Chondrocyte (in vitro differentiated cells): ENCODE data around the gene RAB44. TPM values are rescaled to one million over a fixed set of nuclear protein-coding genes. Genes with fewer than 3 reads are reported as not detected.

Experiments used
- DNase-seq: peaks from one replicate; pipeline ENCODE4 v3.0.0; 2021; ENCODE audit warnings: mixed read lengths, low spot score
- H3K27ac Mint-ChIP-seq: one replicate; pipeline ENCODE4 v1.8.0; 2021; ENCODE audit warnings: mild to moderate bottlenecking, moderate library complexity, mixed read lengths; ENCODE audit not compliant: unreplicated experiment
- H3K27me3 Mint-ChIP-seq: 2 replicates; pipeline ENCODE4 v1.8.0; 2021; ENCODE audit warnings: low read depth, mixed read lengths
- H3K36me3 Mint-ChIP-seq: 2 replicates; pipeline ENCODE4 v1.8.0; 2021; ENCODE audit warnings: low read depth, mixed read lengths
- H3K4me1 Mint-ChIP-seq: 2 replicates; pipeline ENCODE4 v1.8.0; 2021; ENCODE audit warnings: low read depth, mild to moderate bottlenecking, mixed read lengths
- H3K4me3 Mint-ChIP-seq: one replicate; pipeline ENCODE4 v1.8.0; 2021; ENCODE audit warnings: mild to moderate bottlenecking, moderate library complexity, mixed read lengths; ENCODE audit not compliant: unreplicated experiment
- H3K9me3 Mint-ChIP-seq: 2 replicates; pipeline ENCODE4 v1.8.0; 2021; ENCODE audit warnings: low read depth, mixed read lengths
- total RNA-seq: library from RNA; stranded (reverse); gene quantifications from 3 replicates; pipeline ENCODE4 v1.2.1, GENCODE V29; 2021
- TF ChIP-seq, protein P1 (sequence below): fragments of 200-600 bp; sonication (generic); IDR thresholded peaks from 2 replicates; pipeline ENCODE4 v1.5.0; 2021; ENCODE audit warnings: antibody characterized with exemption, mild to moderate bottlenecking, moderate library complexity

RAB44 gene
- total RNA-seq, 1 donor from 2014 or later = not detected

- DNase-seq = no peak
- Mint-ChIP-seq H3K4me3 (no peak overlapping the region), H3K27me3 (no peaks in the 10 kb centered on the region), H3K9me3 (no peaks in the 10 kb centered on the region), H3K36me3 (peaks cover 32% of the 10 kb centered on the region), H3K27ac (peak overlapping the region; percentile 49), H3K4me1 (peaks cover 22% of the 10 kb centered on the region)
- TF ChIP-seq, protein P1, sequence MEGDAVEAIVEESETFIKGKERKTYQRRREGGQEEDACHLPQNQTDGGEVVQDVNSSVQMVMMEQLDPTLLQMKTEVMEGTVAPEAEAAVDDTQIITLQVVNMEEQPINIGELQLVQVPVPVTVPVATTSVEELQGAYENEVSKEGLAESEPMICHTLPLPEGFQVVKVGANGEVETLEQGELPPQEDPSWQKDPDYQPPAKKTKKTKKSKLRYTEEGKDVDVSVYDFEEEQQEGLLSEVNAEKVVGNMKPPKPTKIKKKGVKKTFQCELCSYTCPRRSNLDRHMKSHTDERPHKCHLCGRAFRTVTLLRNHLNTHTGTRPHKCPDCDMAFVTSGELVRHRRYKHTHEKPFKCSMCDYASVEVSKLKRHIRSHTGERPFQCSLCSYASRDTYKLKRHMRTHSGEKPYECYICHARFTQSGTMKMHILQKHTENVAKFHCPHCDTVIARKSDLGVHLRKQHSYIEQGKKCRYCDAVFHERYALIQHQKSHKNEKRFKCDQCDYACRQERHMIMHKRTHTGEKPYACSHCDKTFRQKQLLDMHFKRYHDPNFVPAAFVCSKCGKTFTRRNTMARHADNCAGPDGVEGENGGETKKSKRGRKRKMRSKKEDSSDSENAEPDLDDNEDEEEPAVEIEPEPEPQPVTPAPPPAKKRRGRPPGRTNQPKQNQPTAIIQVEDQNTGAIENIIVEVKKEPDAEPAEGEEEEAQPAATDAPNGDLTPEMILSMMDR = no peak
Observed at GRCh38 chr6:36686668-36687513, 10.7 kb upstream of the RAB44 start.

DNA sequence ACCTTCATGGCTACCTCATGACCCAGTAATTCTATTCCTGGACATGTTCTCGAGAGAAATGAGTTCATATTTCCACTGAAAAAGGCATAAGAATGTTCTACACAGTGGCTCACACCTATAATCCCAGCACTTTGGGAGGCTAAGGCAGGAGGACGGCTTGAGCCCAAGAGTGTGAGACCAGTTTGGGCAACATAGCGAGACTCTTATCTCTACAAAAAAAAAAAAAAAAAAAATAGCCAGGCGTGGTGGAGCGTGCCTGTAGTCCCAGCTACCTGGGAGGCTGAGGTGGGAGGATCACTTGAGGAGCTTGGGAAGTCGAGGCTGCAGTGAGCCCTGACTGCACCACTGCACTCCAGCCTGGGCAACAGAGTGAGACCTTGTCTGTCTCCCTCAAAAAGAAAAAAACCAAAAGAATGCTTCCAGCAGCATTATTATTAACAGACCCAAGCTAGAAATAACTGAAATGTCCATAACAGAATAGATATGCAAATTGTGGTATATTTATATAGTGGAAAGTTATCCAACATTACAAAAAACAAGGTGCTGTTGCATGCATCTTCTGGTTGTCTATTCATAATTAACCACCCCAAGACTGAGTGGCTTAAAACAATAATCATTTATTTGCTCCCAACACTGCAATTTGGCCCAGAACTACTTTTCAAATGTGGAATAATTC lies 9.4 kb upstream of the RAB44 start:
- peaks cover 13% of the 10 kb centered on the region for H3K4me1 Mint-ChIP-seq
- peak overlapping the region; percentile 9 for H3K27ac Mint-ChIP-seq
- H3K9me3 Mint-ChIP-seq = no peaks in the 10 kb centered on the region
- H3K4me3 Mint-ChIP-seq = no peak overlapping the region
- H3K27me3 Mint-ChIP-seq = no peaks in the 10 kb centered on the region
- peaks cover 29% of the 10 kb centered on the region for H3K36me3 Mint-ChIP-seq
- no peak for DNase-seq
- TF ChIP-seq, protein P1 = no peak

DNA sequence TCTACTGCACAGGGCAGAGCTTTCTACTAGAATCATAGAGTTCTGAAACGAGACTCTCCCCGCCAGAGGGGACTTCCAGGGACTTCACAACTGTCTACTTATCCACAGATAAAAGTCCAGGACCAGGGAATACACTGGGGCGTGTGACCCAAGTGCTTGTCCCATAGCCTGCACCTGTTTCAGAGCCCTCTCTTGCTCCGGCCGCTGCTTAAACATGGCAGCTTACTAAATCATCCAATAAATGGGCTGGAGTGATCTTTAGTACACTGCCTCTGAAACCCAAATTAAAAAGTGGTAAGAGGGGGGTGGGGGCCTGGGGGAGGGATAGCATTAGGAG lies 8.9 kb upstream of the RAB44 start:
- Mint-ChIP-seq H3K4me3 (no peak overlapping the region), H3K36me3 (peaks cover 26% of the 10 kb centered on the region), H3K27me3 (no peaks in the 10 kb centered on the region), H3K9me3 (no peaks in the 10 kb centered on the region), H3K4me1 (peaks cover 8% of the 10 kb centered on the region), H3K27ac (peak overlapping the region; percentile 9)
- TF ChIP-seq, protein P1 = no peak
- DNase-seq = no peak

GRCh38 chr6:36691011-36691410 lies 6.6 kb upstream of the RAB44 start:
- H3K4me3 Mint-ChIP-seq = no peak overlapping the region
- DNase-seq = no peak
- no peaks in the 10 kb centered on the region for H3K4me1 Mint-ChIP-seq
- TF ChIP-seq, protein P1 = no peak
- no peak overlapping the region for H3K27ac Mint-ChIP-seq
- H3K27me3 Mint-ChIP-seq = no peaks in the 10 kb centered on the region
- H3K36me3 Mint-ChIP-seq = peaks cover 8% of the 10 kb centered on the region
- H3K9me3 Mint-ChIP-seq = no peaks in the 10 kb centered on the region

DNA sequence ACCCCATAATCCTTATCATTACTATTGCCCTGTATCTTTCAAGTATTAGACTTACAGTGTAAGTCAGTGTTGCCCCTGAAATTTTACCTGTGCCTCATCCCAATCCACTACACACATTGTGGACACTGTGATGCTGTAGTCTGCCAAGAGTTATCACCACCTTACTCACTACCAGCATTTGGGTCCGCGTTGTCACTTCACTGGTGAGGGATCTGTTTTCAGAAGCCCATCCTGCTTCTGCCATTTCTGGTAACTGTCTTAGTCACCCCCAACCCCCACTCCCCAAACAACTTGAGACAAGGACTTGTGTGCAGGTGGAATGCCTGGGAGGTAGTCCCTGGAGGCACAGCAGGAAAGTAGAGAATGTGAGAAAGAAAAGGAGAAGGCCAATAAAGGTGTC lies 6.0 kb upstream of the RAB44 start:
- H3K4me3 Mint-ChIP-seq = no peak overlapping the region

More for the DNA sequence above, 6.0 kb upstream of the RAB44 start:
- no peak overlapping the region for H3K27ac Mint-ChIP-seq
- no peaks in the 10 kb centered on the region for H3K27me3 Mint-ChIP-seq
- DNase-seq = no peak
- H3K36me3 Mint-ChIP-seq = peaks cover 5% of the 10 kb centered on the region
- no peaks in the 10 kb centered on the region for H3K4me1 Mint-ChIP-seq
- no peaks in the 10 kb centered on the region for H3K9me3 Mint-ChIP-seq
- TF ChIP-seq, protein P1 = no peak
